Activated naive CD4-positive, alpha-beta T cell treated with anti-CD3 and anti-CD28 coated beads, Interleukin-2, amount 50 U/mL, for 72 hours (primary cell): ENCODE data around the gene ARL5B. TPM values are rescaled to one million over a fixed set of nuclear protein-coding genes. Genes with fewer than 3 reads are reported as not detected.

Source experiments
- total RNA-seq, 2 donors: library from RNA; stranded (reverse); gene quantifications; one replicate each; pipeline ENCODE4 v1.2.3, GENCODE V29; 2022

ARL5B gene
- total RNA-seq, 2 donors from 2014 or later = 13.3 to 19.2 TPM

Other genes starting within 250 kb of the ARL5B start
- gene NSUN6, start 7.8 kb upstream of the ARL5B start, total RNA-seq = 10 to 100 TPM; 18.2 to 19.2 TPM